Cardiac muscle cell (in vitro differentiated cells and primary cell): Measurements from ENCODE around the gene WNT9B. TPM values are rescaled to one million over a fixed set of nuclear protein-coding genes. Genes with fewer than 3 reads are reported as not detected.
A peak's percentile ranks its signal among the peaks of the same experiment; 100 is the strongest.

Experiments
- DNase-seq, 2 donors: peaks; one replicate each; pipeline versions ENCODE4 v3.0.0 to v3.0.0-alpha.2; 2010 to 2017; ENCODE audit warnings: low read depth in 1 of 2, low spot score in 1 of 2
- H3K27ac ChIP-seq: fragments of 200-600 bp; sonication (generic); 2 replicates; pipeline ENCODE4 v1.5.1; 2016
- H3K27me3 ChIP-seq: fragments of 200-600 bp; sonication (generic); 2 replicates; pipeline ENCODE4 v1.6.0; 2016; ENCODE audit warnings: control low read depth
- H3K36me3 ChIP-seq: fragments of 200-600 bp; sonication (generic); 2 replicates; pipeline ENCODE4 v1.5.1; 2016; ENCODE audit warnings: control low read depth
- H3K4me1 ChIP-seq: fragments of 200-600 bp; sonication (generic); 2 replicates; pipeline ENCODE4 v1.8.1; 2017; ENCODE audit warnings: low read depth, mild to moderate bottlenecking, mixed run types
- H3K4me3 ChIP-seq: fragments of 200-600 bp; sonication (generic); 2 replicates; pipeline ENCODE4 v1.5.1; 2016; ENCODE audit warnings: mild to moderate bottlenecking
- H3K9me3 ChIP-seq: fragments of 200-600 bp; sonication (generic); 2 replicates; pipeline ENCODE4 v1.5.1; 2017; ENCODE audit warnings: low read depth, mild to moderate bottlenecking, control low read depth
- CTCF ChIP-seq: IDR thresholded peaks from 2 replicates; pipeline ENCODE4 v1.5.1; 2012; ENCODE audit warnings: low read depth, mild to moderate bottlenecking, low read length
- polyA plus RNA-seq: library from polyadenylated mRNA; unstranded; fragments of >200 nt; fragmentation: Nextera tagmentation; extraction: Ambion mirVana; gene quantifications from 2 replicates; pipeline ENCODE4 v1.2.1, GENCODE V29; 2016
- total RNA-seq: library from RNA; depleted of rRNA; stranded (reverse); fragments of >200 nt; gene quantifications from 2 replicates; pipeline ENCODE4 v1.2.3, GENCODE V29; 2016

WNT9B gene
- total and polyA plus RNA-seq, 2 experiments from 2014 or later = 0.33 TPM; not detected in 1

- H3K9me3 ChIP-seq = no peaks in the 10 kb centered on the region
- no peak for TF ChIP-seq CTCF
- H3K27me3 ChIP-seq = no peaks in the 10 kb centered on the region
- no peak for DNase-seq
- H3K27ac ChIP-seq = no peak overlapping the region
- peaks cover 52% of the 10 kb centered on the region for H3K36me3 ChIP-seq
- H3K4me3 ChIP-seq = no peak overlapping the region
- H3K4me1 ChIP-seq = no peaks in the 10 kb centered on the region
These were observed 80.2 kb downstream of the WNT9B start for GRCh38 chr17:46931596-46931995.

GRCh38 chr17:46935658-46936266 lies 84.4 kb downstream of the WNT9B start:
- TF ChIP-seq CTCF = no peak
- H3K36me3 ChIP-seq = peaks cover 68% of the 10 kb centered on the region
- no peaks in the 10 kb centered on the region for H3K9me3 ChIP-seq
- peak in 1 of 2 donors; percentile 16 for DNase-seq
- H3K27me3 ChIP-seq = no peaks in the 10 kb centered on the region
- no peaks in the 10 kb centered on the region for H3K4me1 ChIP-seq
- H3K27ac ChIP-seq = no peak overlapping the region
- no peak overlapping the region for H3K4me3 ChIP-seq

Other genes with a start within 250 kb of the WNT9B start
- 5.1 and 7.3 TPM in 2 replicates for gene WNT3, start 32.9 kb upstream of the WNT9B start, total RNA-seq
- 5.8 and 7.3 TPM in 2 replicates for gene WNT3, start 32.9 kb upstream of the WNT9B start, polyA plus RNA-seq
- 34.1 and 41.3 TPM in 2 replicates for gene GOSR2, start 71.6 kb downstream of the WNT9B start, total RNA-seq
- 37.3 and 60.9 TPM in 2 replicates for gene GOSR2, start 71.6 kb downstream of the WNT9B start, polyA plus RNA-seq
- gene RPRML, start 127.7 kb downstream of the WNT9B start, total RNA-seq = not detected in 2 replicates
- not detected in 2 replicates for gene RPRML, start 127.7 kb downstream of the WNT9B start, polyA plus RNA-seq